PFSK-1 (cell line): ENCODE results near the gene DGKG.

Experiments used
- FOXP2 ChIP-seq: optimal IDR thresholded peaks from 2 replicates; pipeline ENCODE3; 2011; ENCODE audit warnings: borderline replicate concordance, control low read depth, inconsistent platforms; ENCODE audit not compliant: insufficient read depth; ENCODE audit errors: extremely low read length, extremely low read depth
- POLR2AphosphoS5 ChIP-seq: IDR thresholded peaks from 2 replicates; pipeline ENCODE4 v1.6.1; 2012; ENCODE audit warnings: low read depth, mild to moderate bottlenecking, control low read depth, low read length, moderate library complexity
- SIN3A ChIP-seq: IDR thresholded peaks from 2 replicates; pipeline ENCODE4 v1.6.1; 2012; ENCODE audit warnings: mild to moderate bottlenecking, low read length, moderate library complexity, borderline replicate concordance; ENCODE audit not compliant: insufficient read depth
- TAF1 ChIP-seq: IDR thresholded peaks from 2 replicates; pipeline ENCODE4 v1.6.1; 2012; ENCODE audit warnings: low read length, control low read depth, borderline replicate concordance; ENCODE audit not compliant: insufficient read depth
- TF ChIP-seq, protein P1 (sequence below), 2 experiments: IDR thresholded peaks; 2 replicates each; pipeline versions ENCODE4 v1.6.1 to v1.8.0; 2011 to 2012; ENCODE audit warnings: low read depth in 2 of 2, low read length in 2 of 2, control low read depth in 1 of 2, inconsistent platforms in 1 of 2, mild to moderate bottlenecking in 1 of 2, moderate library complexity in 1 of 2; ENCODE audit not compliant: insufficient read depth in 1 of 2

Gene DGKG

DNA sequence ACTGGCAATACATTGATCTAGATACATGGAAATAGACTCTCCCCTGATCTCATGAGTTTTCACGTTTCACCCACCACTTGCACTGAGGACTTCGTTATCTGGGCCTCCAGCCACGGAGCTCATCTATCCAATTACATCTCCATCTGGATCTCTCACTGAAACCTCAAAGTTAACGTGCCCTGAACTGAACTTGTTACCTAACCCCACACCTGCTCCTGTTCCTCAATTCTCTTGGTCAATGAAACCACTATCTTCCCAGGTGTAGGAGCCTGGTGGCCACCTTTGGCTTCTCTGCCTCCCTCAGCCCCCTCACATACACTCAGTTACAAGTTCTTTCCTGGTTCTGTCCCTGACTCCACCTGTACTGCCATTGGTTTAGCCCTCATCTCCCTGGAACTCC is 9.7 kb downstream of the DGKG start:
- TF ChIP-seq SIN3A = no peak
- TF ChIP-seq, protein P1, sequence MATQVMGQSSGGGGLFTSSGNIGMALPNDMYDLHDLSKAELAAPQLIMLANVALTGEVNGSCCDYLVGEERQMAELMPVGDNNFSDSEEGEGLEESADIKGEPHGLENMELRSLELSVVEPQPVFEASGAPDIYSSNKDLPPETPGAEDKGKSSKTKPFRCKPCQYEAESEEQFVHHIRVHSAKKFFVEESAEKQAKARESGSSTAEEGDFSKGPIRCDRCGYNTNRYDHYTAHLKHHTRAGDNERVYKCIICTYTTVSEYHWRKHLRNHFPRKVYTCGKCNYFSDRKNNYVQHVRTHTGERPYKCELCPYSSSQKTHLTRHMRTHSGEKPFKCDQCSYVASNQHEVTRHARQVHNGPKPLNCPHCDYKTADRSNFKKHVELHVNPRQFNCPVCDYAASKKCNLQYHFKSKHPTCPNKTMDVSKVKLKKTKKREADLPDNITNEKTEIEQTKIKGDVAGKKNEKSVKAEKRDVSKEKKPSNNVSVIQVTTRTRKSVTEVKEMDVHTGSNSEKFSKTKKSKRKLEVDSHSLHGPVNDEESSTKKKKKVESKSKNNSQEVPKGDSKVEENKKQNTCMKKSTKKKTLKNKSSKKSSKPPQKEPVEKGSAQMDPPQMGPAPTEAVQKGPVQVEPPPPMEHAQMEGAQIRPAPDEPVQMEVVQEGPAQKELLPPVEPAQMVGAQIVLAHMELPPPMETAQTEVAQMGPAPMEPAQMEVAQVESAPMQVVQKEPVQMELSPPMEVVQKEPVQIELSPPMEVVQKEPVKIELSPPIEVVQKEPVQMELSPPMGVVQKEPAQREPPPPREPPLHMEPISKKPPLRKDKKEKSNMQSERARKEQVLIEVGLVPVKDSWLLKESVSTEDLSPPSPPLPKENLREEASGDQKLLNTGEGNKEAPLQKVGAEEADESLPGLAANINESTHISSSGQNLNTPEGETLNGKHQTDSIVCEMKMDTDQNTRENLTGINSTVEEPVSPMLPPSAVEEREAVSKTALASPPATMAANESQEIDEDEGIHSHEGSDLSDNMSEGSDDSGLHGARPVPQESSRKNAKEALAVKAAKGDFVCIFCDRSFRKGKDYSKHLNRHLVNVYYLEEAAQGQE (IDR thresholded peaks at IDR 0.05; ENCODE audit: insufficient read depth in 1 of 2, low read depth in 2 of 2, low read length in 2 of 2) = no peak

DNA sequence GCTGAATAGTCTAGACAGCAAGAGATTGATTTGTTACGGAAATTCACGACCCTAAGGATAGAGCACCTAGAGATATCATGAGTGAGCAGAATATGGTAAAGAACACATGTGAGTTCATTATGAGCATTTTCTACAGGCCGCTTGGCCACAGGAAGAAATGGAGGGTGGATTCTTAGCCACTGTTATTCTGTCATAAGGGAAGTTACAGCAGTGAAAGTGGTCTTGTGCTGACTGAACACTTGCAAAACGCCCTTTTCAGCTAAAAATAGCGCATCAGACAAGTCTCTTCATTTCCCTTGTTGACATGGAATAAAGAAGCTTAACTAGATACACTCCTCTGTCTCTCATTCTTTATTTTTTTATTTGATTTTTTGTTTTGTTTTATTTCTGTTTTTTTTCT is 19.8 kb downstream of the DGKG start:
- no peak for TF ChIP-seq TAF1

GRCh38 chr3:186340204-186340603 is 21.8 kb downstream of the DGKG start:
- TF ChIP-seq POLR2AphosphoS5 (no peak), TAF1 (no peak), FOXP2 (no peak), SIN3A (no peak)
- TF ChIP-seq, protein P1 (IDR thresholded peaks at IDR 0.05; ENCODE audit: insufficient read depth in 1 of 2, low read depth in 2 of 2, low read length in 2 of 2) = no peak

DNA sequence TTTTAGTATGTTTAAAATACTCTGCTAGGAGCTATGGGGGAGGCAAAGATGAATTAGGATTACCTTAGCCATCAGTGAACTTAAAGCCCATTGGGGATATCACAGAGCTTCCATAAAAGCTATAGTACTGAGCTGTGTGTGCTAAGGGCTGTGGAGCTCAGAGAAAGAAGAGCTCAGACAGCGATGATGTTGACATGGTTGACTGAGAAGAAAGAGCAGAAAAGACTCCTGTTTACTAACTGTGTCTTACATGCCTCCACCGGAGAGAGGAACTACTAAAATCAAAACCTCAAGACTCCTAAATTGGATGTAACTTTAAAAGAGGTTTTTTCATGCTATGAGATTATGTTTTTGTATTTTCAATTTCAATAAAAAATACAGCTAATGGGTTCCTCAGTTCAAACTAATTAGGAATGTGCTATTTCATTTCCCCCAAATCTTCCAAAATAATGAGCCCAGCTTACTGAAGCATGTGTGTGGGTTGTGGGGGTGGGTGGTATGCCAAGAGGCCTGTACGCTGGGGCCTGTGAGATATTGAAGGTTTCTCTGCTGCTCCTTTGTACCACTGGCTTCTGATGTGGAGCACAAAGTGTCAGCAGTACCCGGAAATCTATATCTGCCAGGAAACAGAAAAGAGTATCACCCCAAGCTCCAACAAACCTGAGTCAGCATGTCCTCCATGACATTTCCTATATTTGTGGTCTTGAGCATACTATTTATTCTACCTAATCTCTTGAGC is 22.7 kb downstream of the DGKG start:
- no peak for TF ChIP-seq POLR2AphosphoS5
- TF ChIP-seq, protein P1 (IDR thresholded peaks at IDR 0.05; ENCODE audit: insufficient read depth in 1 of 2, low read depth in 2 of 2, low read length in 2 of 2) = no peak
- TF ChIP-seq TAF1 = no peak
- TF ChIP-seq SIN3A = no peak
- TF ChIP-seq FOXP2 = no peak

DNA sequence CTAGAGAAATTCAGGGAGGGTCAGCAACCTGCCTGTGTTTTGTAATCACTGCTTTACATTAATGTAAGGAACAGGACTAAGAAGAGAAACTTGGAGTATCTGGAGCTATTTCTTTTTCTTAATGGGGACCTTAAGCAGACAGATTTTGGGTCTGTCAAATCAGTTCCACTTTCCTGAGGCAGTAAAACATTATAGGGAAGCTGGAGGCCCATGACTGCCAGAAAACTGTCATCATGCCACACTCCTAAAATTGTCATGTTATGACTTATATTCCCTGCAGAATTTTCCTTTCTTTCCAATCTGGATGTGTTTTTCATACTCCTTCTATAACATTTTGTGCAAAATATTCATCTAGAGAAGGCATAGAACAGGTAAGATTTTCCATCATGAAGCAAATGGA is 28.8 kb downstream of the DGKG start:
- TF ChIP-seq TAF1 = no peak
- TF ChIP-seq, protein P1 (IDR thresholded peaks at IDR 0.05; ENCODE audit: insufficient read depth in 1 of 2, low read depth in 2 of 2, low read length in 2 of 2) = no peak
- no peak for TF ChIP-seq POLR2AphosphoS5
- TF ChIP-seq FOXP2 = no peak
- no peak for TF ChIP-seq SIN3A

GRCh38 chr3:186330772-186331460 is 31.1 kb downstream of the DGKG start:
- no peak for TF ChIP-seq TAF1
- no peak for TF ChIP-seq SIN3A
- TF ChIP-seq, protein P1 (IDR thresholded peaks at IDR 0.05; ENCODE audit: insufficient read depth in 1 of 2, low read depth in 2 of 2, low read length in 2 of 2) = no peak
- no peak for TF ChIP-seq POLR2AphosphoS5
- no peak for TF ChIP-seq FOXP2
